T-helper 17 cell (primary cell): ENCODE results near the gene APCDD1L. TPM values are rescaled to one million over a fixed set of nuclear protein-coding genes. Genes with fewer than 3 reads are reported as not detected.

Experiments
- ATAC-seq: fragments of 150-1000 bp; cut with Tn5 transposase; 2 replicates; pipeline ENCODE4 v1.10.0; 2021; ENCODE audit warnings: mild to moderate bottlenecking, moderate library complexity
- DNase-seq, 3 donors: peaks; one replicate each; pipeline versions ENCODE4 v3.0.0 to v3.0.0-alpha.2; 2020 to 2021
- H3K9me3 ChIP-seq: one replicate; pipeline ENCODE4 v1.7.0; 2013; ENCODE audit warnings: low read length, mild to moderate bottlenecking; ENCODE audit not compliant: control insufficient read depth, poor library complexity, severe bottlenecking
- H3K27ac Mint-ChIP-seq: one replicate; pipeline ENCODE4 v1.8.0; 2022; ENCODE audit warnings: mild to moderate bottlenecking, moderate library complexity, mixed read lengths
- H3K27me3 Mint-ChIP-seq: one replicate; pipeline ENCODE4 v1.8.0; 2022; ENCODE audit warnings: mixed read lengths
- H3K36me3 Mint-ChIP-seq: one replicate; pipeline ENCODE4 v1.8.0; 2022; ENCODE audit warnings: low read depth, mixed read lengths
- H3K4me1 Mint-ChIP-seq: one replicate; pipeline ENCODE4 v1.8.0; 2022; ENCODE audit warnings: mild to moderate bottlenecking, mixed read lengths
- H3K4me3 Mint-ChIP-seq: one replicate; pipeline ENCODE4 v1.8.0; 2022; ENCODE audit warnings: mild to moderate bottlenecking, moderate library complexity, mixed read lengths
- total RNA-seq, 4 donors: library from RNA in 2 of 4; stranded (reverse) in 2 of 4; gene quantifications; one replicate each; pipeline ENCODE4 v1.2.3 and lab custom pipeline; 2022 to 2026

APCDD1L gene
- total RNA-seq, 2 donors from 2014 or later: not detected

GRCh38 chr20:58470336-58471192 is 44.6 kb downstream of the APCDD1L start:
- no peaks in the 10 kb centered on the region for H3K27me3 Mint-ChIP-seq
- H3K4me1 Mint-ChIP-seq: no peaks in the 10 kb centered on the region
- no peak overlapping the region for H3K27ac Mint-ChIP-seq
- no peaks in the 10 kb centered on the region for H3K36me3 Mint-ChIP-seq
- no peaks in the 10 kb centered on the region for H3K9me3 ChIP-seq
- DNase-seq (no peak), ATAC-seq (no peak)
- no peak overlapping the region for H3K4me3 Mint-ChIP-seq

GRCh38 chr20:58469616-58470015 is 45.6 kb downstream of the APCDD1L start:
- Mint-ChIP-seq H3K27ac (no peak overlapping the region), H3K36me3 (no peaks in the 10 kb centered on the region), H3K4me3 (no peak overlapping the region), H3K4me1 (no peaks in the 10 kb centered on the region), H3K27me3 (no peaks in the 10 kb centered on the region)
- DNase-seq: no peak
- ATAC-seq: no peak
- H3K9me3 ChIP-seq: no peaks in the 10 kb centered on the region

- no peaks in the 10 kb centered on the region for H3K36me3 Mint-ChIP-seq
- no peaks in the 10 kb centered on the region for H3K4me1 Mint-ChIP-seq
- DNase-seq (no peak), ATAC-seq (no peak)
- H3K27me3 Mint-ChIP-seq: no peaks in the 10 kb centered on the region
- no peak overlapping the region for H3K27ac Mint-ChIP-seq
- H3K4me3 Mint-ChIP-seq: no peak overlapping the region
- H3K9me3 ChIP-seq: no peaks in the 10 kb centered on the region
Observed at GRCh38 chr20:58467572-58468527, 47.3 kb downstream of the APCDD1L start.

- no peaks in the 10 kb centered on the region for H3K27me3 Mint-ChIP-seq
- H3K4me3 Mint-ChIP-seq: no peak overlapping the region
- H3K27ac Mint-ChIP-seq: no peak overlapping the region
- H3K4me1 Mint-ChIP-seq: no peaks in the 10 kb centered on the region
- DNase-seq (no peak), ATAC-seq (no peak)
- no peaks in the 10 kb centered on the region for H3K9me3 ChIP-seq
- H3K36me3 Mint-ChIP-seq: no peaks in the 10 kb centered on the region
Observed at GRCh38 chr20:58466729-58467571, 48.2 kb downstream of the APCDD1L start.

GRCh38 chr20:58466095-58466708 is 49.0 kb downstream of the APCDD1L start:
- peaks cover 2% of the 10 kb centered on the region for H3K36me3 Mint-ChIP-seq
- H3K4me1 Mint-ChIP-seq: no peaks in the 10 kb centered on the region
- H3K27me3 Mint-ChIP-seq: no peaks in the 10 kb centered on the region
- DNase-seq (no peak), ATAC-seq (no peak)
- no peak overlapping the region for H3K4me3 Mint-ChIP-seq
- no peaks in the 10 kb centered on the region for H3K9me3 ChIP-seq
- H3K27ac Mint-ChIP-seq: no peak overlapping the region

- H3K27me3 Mint-ChIP-seq: no peaks in the 10 kb centered on the region
- no peak overlapping the region for H3K4me3 Mint-ChIP-seq
- H3K36me3 Mint-ChIP-seq: peaks cover 2% of the 10 kb centered on the region
- H3K4me1 Mint-ChIP-seq: no peaks in the 10 kb centered on the region
- no peak overlapping the region for H3K27ac Mint-ChIP-seq
- no peak for DNase-seq
- ATAC-seq: no peak
- no peaks in the 10 kb centered on the region for H3K9me3 ChIP-seq
Observed at GRCh38 chr20:58464838-58465237, 50.4 kb downstream of the APCDD1L start.

GRCh38 chr20:58463256-58463655 is 51.9 kb downstream of the APCDD1L start:
- no peaks in the 10 kb centered on the region for H3K9me3 ChIP-seq
- ATAC-seq: no peak
- H3K36me3 Mint-ChIP-seq: peaks cover 2% of the 10 kb centered on the region
- no peaks in the 10 kb centered on the region for H3K27me3 Mint-ChIP-seq
- no peak for DNase-seq
- no peak overlapping the region for H3K4me3 Mint-ChIP-seq
- H3K27ac Mint-ChIP-seq: no peak overlapping the region
- no peaks in the 10 kb centered on the region for H3K4me1 Mint-ChIP-seq

- Mint-ChIP-seq H3K4me1 (no peaks in the 10 kb centered on the region), H3K27me3 (no peaks in the 10 kb centered on the region), H3K36me3 (peaks cover 2% of the 10 kb centered on the region), H3K27ac (no peak overlapping the region), H3K4me3 (no peak overlapping the region)
- DNase-seq (no peak), ATAC-seq (no peak)
- H3K9me3 ChIP-seq: no peaks in the 10 kb centered on the region
Observed at GRCh38 chr20:58461899-58462298, 53.3 kb downstream of the APCDD1L start.

GRCh38 chr20:58461104-58461503 is 54.1 kb downstream of the APCDD1L start:
- Mint-ChIP-seq H3K36me3 (peaks cover 5% of the 10 kb centered on the region), H3K27ac (no peak overlapping the region), H3K4me3 (no peak overlapping the region), H3K4me1 (no peaks in the 10 kb centered on the region), H3K27me3 (no peaks in the 10 kb centered on the region)
- ATAC-seq: no peak
- no peaks in the 10 kb centered on the region for H3K9me3 ChIP-seq
- DNase-seq: no peak

GRCh38 chr20:58459058-58459750 is 56.0 kb downstream of the APCDD1L start:
- Mint-ChIP-seq H3K4me1 (no peaks in the 10 kb centered on the region), H3K36me3 (peaks cover 8% of the 10 kb centered on the region), H3K4me3 (no peak overlapping the region), H3K27me3 (no peaks in the 10 kb centered on the region), H3K27ac (peak overlapping the region; percentile 67)
- no peak for DNase-seq
- ATAC-seq: no peak
- H3K9me3 ChIP-seq: no peaks in the 10 kb centered on the region

GRCh38 chr20:58458342-58459057 is 56.7 kb downstream of the APCDD1L start:
- DNase-seq (no peak), ATAC-seq (peak; percentile 50)
- H3K36me3 Mint-ChIP-seq: peaks cover 10% of the 10 kb centered on the region
- peak overlapping the region; percentile 67 for H3K27ac Mint-ChIP-seq
- H3K27me3 Mint-ChIP-seq: no peaks in the 10 kb centered on the region
- H3K9me3 ChIP-seq: no peaks in the 10 kb centered on the region
- no peaks in the 10 kb centered on the region for H3K4me1 Mint-ChIP-seq
- no peak overlapping the region for H3K4me3 Mint-ChIP-seq
